Sigmoid colon (tissue), 7 donors: Measurements from ENCODE around the gene TMPRSS9. TPM values are rescaled to one million over a fixed set of nuclear protein-coding genes. Genes with fewer than 3 reads are reported as not detected.

Experiments
- DNase-seq: peaks from one replicate; pipeline ENCODE4 v3.0.0-alpha.2; 2019
- H3K27ac ChIP-seq, 4 donors: fragments of 200-600 bp; sonication (generic); one replicate each; pipeline ENCODE4 v1.5.1; 2016 to 2019; ENCODE audit warnings: mild to moderate bottlenecking in 1 of 4
- H3K27me3 ChIP-seq, 3 donors: fragments of 200-600 bp; sonication (generic); one replicate each; pipeline ENCODE4 v1.5.1; 2019; ENCODE audit warnings: mild to moderate bottlenecking in 1 of 3
- H3K36me3 ChIP-seq, 4 donors: fragments of 200-600 bp; sonication (generic); one replicate each; pipeline ENCODE4 v1.5.1; 2016 to 2019
- H3K4me1 ChIP-seq, 4 donors: fragments of 200-600 bp; sonication (generic); one replicate each; pipeline ENCODE4 v1.5.1; 2017 to 2019
- H3K4me3 ChIP-seq, 4 donors: fragments of 200-600 bp; sonication (generic); one replicate each; pipeline ENCODE4 v1.5.1; 2017 to 2019; ENCODE audit warnings: mild to moderate bottlenecking in 2 of 4, moderate library complexity in 1 of 4
- H3K9me3 ChIP-seq, 4 donors: fragments of 200-600 bp in 3 of 4; sonication (generic) in 3 of 4; one replicate each; pipeline versions ENCODE4 v1.5.1 to v1.6.1; 2013 to 2019
- CTCF ChIP-seq, 4 experiments: fragments of 450-650 bp in 3 of 4; fragments of 200-600 bp in 1 of 4; IDR thresholded peaks; one replicate each; pipeline ENCODE4 v1.5.1; 2016 to 2019; ENCODE audit warnings: antibody characterized with exemption in 4 of 4, mild to moderate bottlenecking in 3 of 4, moderate library complexity in 2 of 4
- EP300 ChIP-seq, 4 donors: sonication (generic); formaldehyde crosslinking; IDR thresholded peaks; one replicate each; pipeline ENCODE4 v1.6.1; 2017; ENCODE audit warnings: antibody characterized with exemption in 4 of 4
- POLR2A ChIP-seq, 2 donors: fragments of 450-650 bp; IDR thresholded peaks; one replicate each; pipeline ENCODE4 v1.6.1; 2016; ENCODE audit warnings: antibody characterized with exemption in 2 of 2, mild to moderate bottlenecking in 2 of 2, moderate library complexity in 2 of 2
- POLR2AphosphoS5 ChIP-seq, 4 donors: sonication (generic); formaldehyde crosslinking; IDR thresholded peaks; one replicate each; pipeline ENCODE4 v1.6.1; 2017; ENCODE audit warnings: antibody characterized with exemption in 4 of 4
- WGBS, 2 donors: extraction: QIAGEN DNeasy Blood & Tissue Kit; methylation state at CpG; one replicate each; pipeline ENCODE4 v1.1.7; 2013; 5-methylcytosine and 5-hydroxymethylcytosine counted together
- intact Hi-C: fragments of 100-400 bp; cut with DNase I; formaldehyde crosslinking; loops from one replicate; pipeline ENCODE4 v1.15.1; 2023
- polyA plus RNA-seq, 3 donors: library from polyadenylated mRNA; stranded (reverse); fragments of 200-250 nt; gene quantifications; one replicate each; pipeline ENCODE4 v1.2.3, GENCODE V29; 2013
- total RNA-seq, 4 donors: library from RNA; depleted of rRNA; stranded (reverse); fragments of >200 nt; gene quantifications; one replicate each; pipeline ENCODE4 v1.1.0, GENCODE V29; 2016
- donor health status: healthy with polysubstance abuse.
- donor health status: Bipolar disorder and iron deficiency.
- donor health status: healthy.

TMPRSS9 gene
- total and polyA plus RNA-seq, 7 donors = 0.16 to 0.68 (median 0.27) TPM; not detected in 3

GRCh38 chr19:2365201-2365970, 5.3 kb downstream of the TMPRSS9 start:
- 56 to 83% methylated on average over 10 of the region's 10 CpGs for WGBS, 2 donors
- peaks cover 5 to 62% (median 37%) of the 10 kb centered on the region in 3 donors for H3K27me3 ChIP-seq

GRCh38 chr19:2371656-2372055, 11.6 kb downstream of the TMPRSS9 start:
- H3K4me3 ChIP-seq = no peak overlapping the region
- TF ChIP-seq EP300 (IDR thresholded peaks at IDR 0.05) (no peak), POLR2A (IDR thresholded peaks at IDR 0.05) (no peak), CTCF (IDR thresholded peaks at IDR 0.05) (no peak), POLR2AphosphoS5 (IDR thresholded peaks at IDR 0.05) (no peak)
- no peaks in the 10 kb centered on the region for H3K4me1 ChIP-seq
- DNase-seq = no peak
- H3K9me3 ChIP-seq = peaks cover 0 to 3% (median 0%) of the 10 kb centered on the region in 4 donors
- H3K27ac ChIP-seq = no peak overlapping the region
- peaks cover 0 to 25% (median 8%) of the 10 kb centered on the region in 3 donors for H3K27me3 ChIP-seq
- intact Hi-C loops = no loop called here
- WGBS, 2 donors = 83 to 87% methylated on average over 16 of the region's 16 CpGs
- H3K36me3 ChIP-seq = no peaks in the 10 kb centered on the region

More at GRCh38 chr19:2365201-2365970, 5.3 kb downstream of the TMPRSS9 start:
- Histone ChIP-seq H3K4me1 (peaks cover 0 to 5% (median 0%) of the 10 kb centered on the region in 4 donors), H3K36me3 (no peaks in the 10 kb centered on the region), H3K9me3 (peaks cover 0 to 3% (median 0%) of the 10 kb centered on the region in 4 donors), H3K4me3 (no peak overlapping the region), H3K27ac (no peak overlapping the region)
- intact Hi-C loops = no loop called here
- DNase-seq = no peak
- TF ChIP-seq CTCF (IDR thresholded peaks at IDR 0.05) (no peak), EP300 (IDR thresholded peaks at IDR 0.05) (no peak)

GRCh38 chr19:2372076-2372612, 12.1 kb downstream of the TMPRSS9 start:
- no peaks in the 10 kb centered on the region for H3K36me3 ChIP-seq

GRCh38 chr19:2374808-2375207, 14.7 kb downstream of the TMPRSS9 start:
- no peaks in the 10 kb centered on the region for H3K36me3 ChIP-seq
- TF ChIP-seq POLR2A (IDR thresholded peaks at IDR 0.05) (no peak), EP300 (IDR thresholded peaks at IDR 0.05) (no peak), CTCF (IDR thresholded peaks at IDR 0.05) (no peak), POLR2AphosphoS5 (IDR thresholded peaks at IDR 0.05) (no peak)
- 82 to 91% methylated on average over 13 of the region's 13 CpGs for WGBS, 2 donors
- DNase-seq = no peak
- no peaks in the 10 kb centered on the region for H3K9me3 ChIP-seq
- no peaks in the 10 kb centered on the region for H3K4me1 ChIP-seq
- intact Hi-C loops = no loop called here
- H3K4me3 ChIP-seq = no peak overlapping the region
- peaks cover 0 to 19% (median 8%) of the 10 kb centered on the region in 3 donors for H3K27me3 ChIP-seq
- no peak overlapping the region for H3K27ac ChIP-seq

More at GRCh38 chr19:2372076-2372612, 12.1 kb downstream of the TMPRSS9 start:
- DNase-seq = no peak
- Histone ChIP-seq H3K27ac (no peak overlapping the region), H3K4me1 (no peaks in the 10 kb centered on the region), H3K27me3 (peaks cover 0 to 25% (median 8%) of the 10 kb centered on the region in 3 donors), H3K4me3 (no peak overlapping the region), H3K9me3 (peaks cover 0 to 3% (median 0%) of the 10 kb centered on the region in 4 donors)
- 63 to 69% methylated on average over 11 of the region's 11 CpGs for WGBS, 2 donors
- intact Hi-C loops = no loop called here
- TF ChIP-seq CTCF (IDR thresholded peaks at IDR 0.05) (no peak), POLR2AphosphoS5 (IDR thresholded peaks at IDR 0.05) (no peak), EP300 (IDR thresholded peaks at IDR 0.05) (no peak), POLR2A (IDR thresholded peaks at IDR 0.05) (no peak)
